Esophagus squamous epithelium (tissue), 4 donors: ENCODE data around the gene NEDD4.

Experiments
- CTCF ChIP-seq, 6 experiments: fragments of 450-650 bp in 4 of 6; fragments of 200-600 bp in 2 of 6; sonication (generic) in 2 of 6; IDR thresholded peaks; one replicate each; pipeline ENCODE4 v1.5.1; 2016 to 2019; ENCODE audit warnings: antibody characterized with exemption in 6 of 6, mild to moderate bottlenecking in 4 of 6, moderate library complexity in 4 of 6
- POLR2A ChIP-seq, 4 donors: fragments of 450-650 bp; IDR thresholded peaks; one replicate each; pipeline ENCODE4 v1.6.1; 2017; ENCODE audit warnings: antibody characterized with exemption in 4 of 4, mild to moderate bottlenecking in 4 of 4, moderate library complexity in 3 of 4

GRCh38 chr15:55823191-55823670 lies 170.2 kb downstream of the NEDD4 start:
- TF ChIP-seq POLR2A (IDR thresholded peaks at IDR 0.05) (no peak), CTCF (IDR thresholded peaks at IDR 0.05) (no peak)
